Smooth muscle cell (in vitro differentiated cells): Measurements from ENCODE around the gene CCDC138. TPM values are rescaled to one million over a fixed set of nuclear protein-coding genes. Genes with fewer than 3 reads are reported as not detected.

ENCODE experiments used
- DNase-seq: peaks from one replicate; lab custom pipeline; 2025; ENCODE audit not compliant: unreplicated experiment; lab: John Stamatoyannopoulos, UW
- H2AFZ ChIP-seq: fragments of 200-600 bp; sonication (generic); 2 replicates; pipeline ENCODE4 v1.6.0; 2016; ENCODE audit warnings: antibody characterized with exemption, low read depth, mild to moderate bottlenecking
- H3F3A ChIP-seq: fragments of 200-600 bp; sonication (generic); 2 replicates; pipeline ENCODE4 v1.6.0; 2017; ENCODE audit warnings: antibody characterized with exemption, low read depth
- H3K27ac ChIP-seq: fragments of 200-600 bp; sonication (generic); 2 replicates; pipeline ENCODE4 v1.5.1; 2016; ENCODE audit warnings: low read depth, mild to moderate bottlenecking
- H3K27me3 ChIP-seq: fragments of 200-600 bp; sonication (generic); 2 replicates; pipeline ENCODE4 v1.6.1; 2016; ENCODE audit warnings: low read depth, mild to moderate bottlenecking
- H3K36me3 ChIP-seq: fragments of 200-600 bp; sonication (generic); 2 replicates; pipeline ENCODE4 v1.5.1; 2016; ENCODE audit warnings: low read depth
- H3K4me1 ChIP-seq: fragments of 200-600 bp; sonication (generic); 2 replicates; pipeline ENCODE4 v1.5.1; 2016; ENCODE audit warnings: low read depth
- H3K4me2 ChIP-seq: fragments of 200-600 bp; sonication (generic); 2 replicates; pipeline ENCODE4 v1.6.0; 2016; ENCODE audit warnings: mild to moderate bottlenecking
- H3K4me3 ChIP-seq: fragments of 200-600 bp; sonication (generic); 2 replicates; pipeline ENCODE4 v1.5.1; 2016; ENCODE audit warnings: mild to moderate bottlenecking
- H3K79me2 ChIP-seq: fragments of 200-600 bp; sonication (generic); 2 replicates; pipeline ENCODE4 v1.6.0; 2016; ENCODE audit warnings: low read depth, mild to moderate bottlenecking
- H3K9ac ChIP-seq: fragments of 200-600 bp; sonication (generic); 2 replicates; pipeline ENCODE4 v1.6.0; 2016; ENCODE audit warnings: low read depth
- H3K9me3 ChIP-seq: fragments of 200-600 bp; sonication (generic); replicated peaks from 2 replicates; pipeline ENCODE4 v1.5.1; 2016; ENCODE audit warnings: low read depth
- H4K20me1 ChIP-seq: fragments of 200-600 bp; sonication (generic); 2 replicates; pipeline ENCODE4 v1.6.0; 2016; ENCODE audit warnings: low read depth
- CTCF ChIP-seq: fragments of 200-600 bp; sonication (generic); IDR thresholded peaks from 2 replicates; pipeline ENCODE4 v1.5.1; 2017; ENCODE audit warnings: borderline replicate concordance, mild to moderate bottlenecking, antibody characterized with exemption; ENCODE audit not compliant: insufficient read depth, poor library complexity, severe bottlenecking
- WGBS: methylation state at CpG from one replicate; pipeline ENCODE4 v1.1.7; 2016; ENCODE audit warnings: low lambda C conversion rate; 5-methylcytosine and 5-hydroxymethylcytosine counted together
- polyA plus RNA-seq: library from polyadenylated mRNA; unstranded; fragments of >200 nt; fragmentation: Nextera tagmentation; extraction: Ambion mirVana; gene quantifications from 2 replicates; pipeline ENCODE4 v1.2.1, GENCODE V29; 2016
- total RNA-seq: library from RNA; depleted of rRNA; stranded (reverse); fragments of >200 nt; gene quantifications from 2 replicates; pipeline ENCODE4 v1.2.3, GENCODE V29; 2014

The CCDC138 gene
- total and polyA plus RNA-seq, 2 experiments from 2014 or later, result 2.7 to 5.9 TPM

GRCh38 chr2:108916796-108917421 lies 130.3 kb downstream of the CCDC138 start:
- TF ChIP-seq CTCF, result no peak
- H3K36me3 ChIP-seq, result no peaks in the 10 kb centered on the region
- 92% methylated on average over 14 of the region's 14 CpGs for WGBS
- no peaks in the 10 kb centered on the region for H3F3A ChIP-seq
- no peak overlapping the region for H3K9ac ChIP-seq
- H3K4me1 ChIP-seq, result peaks cover 5% of the 10 kb centered on the region
- no peak overlapping the region for H3K27ac ChIP-seq
- no peaks in the 10 kb centered on the region for H3K79me2 ChIP-seq
- DNase-seq, result no peak
- H3K4me2 ChIP-seq, result no peak overlapping the region
- no peaks in the 10 kb centered on the region for H4K20me1 ChIP-seq
- no peaks in the 10 kb centered on the region for H3K9me3 ChIP-seq
- H3K27me3 ChIP-seq, result no peaks in the 10 kb centered on the region
- H2AFZ ChIP-seq, result no peak overlapping the region
- H3K4me3 ChIP-seq, result no peak overlapping the region

- Histone ChIP-seq H3K4me3 (no peak overlapping the region), H3K9me3 (no peaks in the 10 kb centered on the region), H3K79me2 (no peaks in the 10 kb centered on the region), H3K4me1 (peaks cover 5% of the 10 kb centered on the region), H3K27me3 (no peaks in the 10 kb centered on the region), H4K20me1 (no peaks in the 10 kb centered on the region), H3K4me2 (no peak overlapping the region), H3K9ac (no peak overlapping the region), H3F3A (no peaks in the 10 kb centered on the region), H3K27ac (no peak overlapping the region), H2AFZ (no peak overlapping the region), H3K36me3 (no peaks in the 10 kb centered on the region)
- TF ChIP-seq CTCF, result no peak
- no peak for DNase-seq
- 93% methylated on average over 5 of the region's 5 CpGs for WGBS
Observed at GRCh38 chr2:108917526-108917925, 131.0 kb downstream of the CCDC138 start.

- Histone ChIP-seq H3K27ac (no peak overlapping the region), H3K9ac (no peak overlapping the region), H3K27me3 (no peaks in the 10 kb centered on the region), H3K4me3 (no peak overlapping the region), H3K4me2 (no peak overlapping the region), H4K20me1 (no peaks in the 10 kb centered on the region), H2AFZ (no peak overlapping the region), H3F3A (no peaks in the 10 kb centered on the region), H3K36me3 (no peaks in the 10 kb centered on the region), H3K9me3 (no peaks in the 10 kb centered on the region), H3K4me1 (peaks cover 5% of the 10 kb centered on the region), H3K79me2 (no peaks in the 10 kb centered on the region)
- TF ChIP-seq CTCF, result no peak
- no peak for DNase-seq
- WGBS, result 91% methylated on average over 15 of the region's 15 CpGs
Observed at GRCh38 chr2:108918156-108918874, 131.7 kb downstream of the CCDC138 start.
